Kidney (tissue), 14 donors: ENCODE data around the gene CPSF2. TPM values are rescaled to one million over a fixed set of nuclear protein-coding genes. Genes with fewer than 3 reads are reported as not detected.

Experiments used
- DNase-seq, 5 donors: peaks; one replicate each; pipeline ENCODE4 v3.0.0-alpha.2; 2013 to 2020
- FAIRE-seq: peaks from 2 replicates; lab custom pipeline; 2012; peaks lifted over from hg19 to GRCh38; lab: Jason Lieb, UNC
- H3K27ac ChIP-seq, 2 donors: one replicate each; pipeline ENCODE4 v1.7.0; 2013; ENCODE audit warnings: low read depth in 2 of 2, low read length in 2 of 2, inconsistent platforms in 1 of 2
- H3K27me3 ChIP-seq: one replicate; pipeline ENCODE4 v1.7.1; 2013; ENCODE audit warnings: low read length, inconsistent platforms; ENCODE audit not compliant: control insufficient read depth, insufficient read depth
- H3K36me3 ChIP-seq, 3 donors: one replicate each; pipeline versions ENCODE4 v1.7.0 to v1.7.1; 2013; ENCODE audit warnings: low read length in 3 of 3, control low read depth in 1 of 3, inconsistent platforms in 1 of 3; ENCODE audit not compliant: insufficient read depth in 3 of 3, control insufficient read depth in 2 of 3
- H3K4me1 ChIP-seq, 3 donors: one replicate each; pipeline versions ENCODE4 v1.7.0 to v1.7.1; 2013; ENCODE audit warnings: low read length in 3 of 3, inconsistent platforms in 1 of 3, low read depth in 1 of 3; ENCODE audit not compliant: control insufficient read depth in 2 of 3, insufficient read depth in 2 of 3
- H3K4me3 ChIP-seq, 3 donors: one replicate each; pipeline versions ENCODE4 v1.7.0 to v1.8.1; 2013; ENCODE audit warnings: low read length in 3 of 3, control low read depth in 1 of 3, inconsistent platforms in 1 of 3
- H3K9ac ChIP-seq, 3 donors: one replicate each; pipeline versions ENCODE4 v1.7.0 to v1.7.1; 2013; ENCODE audit warnings: low read length in 3 of 3, control low read depth in 1 of 3, inconsistent platforms in 1 of 3
- H3K9me3 ChIP-seq, 3 donors: one replicate each; pipeline versions ENCODE4 v1.7.0 to v1.7.1; 2013; ENCODE audit warnings: low read length in 3 of 3, control low read depth in 1 of 3, inconsistent platforms in 1 of 3; ENCODE audit not compliant: control insufficient read depth in 2 of 3, insufficient read depth in 1 of 3
- intact Hi-C: fragments of 100-400 bp; cut with DNase I; formaldehyde crosslinking; loops from one replicate; pipeline ENCODE4 v1.11.1; 2022
- polyA plus RNA-seq: library from polyadenylated mRNA; stranded (reverse); fragments of 350-450 nt; fragmentation: Illumina TruSeq; extraction: RNeasy Lipid Tissue Mini Kit (QIAGEN cat#74804); gene quantifications from one replicate; pipeline ENCODE4 v1.2.3, GENCODE V29; 2014; ENCODE audit warnings: low read depth, low replicate concordance; ENCODE audit not compliant: insufficient read depth
- total RNA-seq: library from RNA; stranded (reverse); fragmentation: NEBNext Ultra II Directional; extraction: Animal tissue kit (Norgen Biotek cat#: 25700); gene quantifications from one replicate; pipeline ENCODE4 v1.2.1, GENCODE V29; 2021
- TF ChIP-seq, protein P1 (sequence below): IDR thresholded peaks from 3 replicates; pipeline ENCODE4 v1.5.1; 2012; ENCODE audit warnings: mild to moderate bottlenecking, moderate library complexity, borderline replicate concordance; ENCODE audit not compliant: insufficient read depth; ENCODE audit errors: extremely low read depth
- donor health status: control.
- donor health status: control.
- donor health status: control.
- donor health status: control.
- donor health status: control.
- donor health status: DM: yes; HTN: yes; CAD: no.
- donor health status: Normal renal cell carcinoma (clear cell type).

The CPSF2 gene
- total and polyA plus RNA-seq, 2 donors from 2014 or later: 12.3 to 51.6 TPM

GRCh38 chr14:92108345-92109254, 13.2 kb upstream of the CPSF2 start:
- Histone ChIP-seq H3K27me3 (no peaks in the 10 kb centered on the region), H3K9me3 (no peaks in the 10 kb centered on the region), H3K4me3 (peak overlapping the region in 1 of 3 donors; percentile 42), H3K36me3 (no peaks in the 10 kb centered on the region), H3K4me1 (peaks cover 0 to 5% (median 3%) of the 10 kb centered on the region in 3 donors), H3K9ac (no peak overlapping the region), H3K27ac (no peak overlapping the region)
- TF ChIP-seq, protein P1, sequence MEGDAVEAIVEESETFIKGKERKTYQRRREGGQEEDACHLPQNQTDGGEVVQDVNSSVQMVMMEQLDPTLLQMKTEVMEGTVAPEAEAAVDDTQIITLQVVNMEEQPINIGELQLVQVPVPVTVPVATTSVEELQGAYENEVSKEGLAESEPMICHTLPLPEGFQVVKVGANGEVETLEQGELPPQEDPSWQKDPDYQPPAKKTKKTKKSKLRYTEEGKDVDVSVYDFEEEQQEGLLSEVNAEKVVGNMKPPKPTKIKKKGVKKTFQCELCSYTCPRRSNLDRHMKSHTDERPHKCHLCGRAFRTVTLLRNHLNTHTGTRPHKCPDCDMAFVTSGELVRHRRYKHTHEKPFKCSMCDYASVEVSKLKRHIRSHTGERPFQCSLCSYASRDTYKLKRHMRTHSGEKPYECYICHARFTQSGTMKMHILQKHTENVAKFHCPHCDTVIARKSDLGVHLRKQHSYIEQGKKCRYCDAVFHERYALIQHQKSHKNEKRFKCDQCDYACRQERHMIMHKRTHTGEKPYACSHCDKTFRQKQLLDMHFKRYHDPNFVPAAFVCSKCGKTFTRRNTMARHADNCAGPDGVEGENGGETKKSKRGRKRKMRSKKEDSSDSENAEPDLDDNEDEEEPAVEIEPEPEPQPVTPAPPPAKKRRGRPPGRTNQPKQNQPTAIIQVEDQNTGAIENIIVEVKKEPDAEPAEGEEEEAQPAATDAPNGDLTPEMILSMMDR: no peak
- intact Hi-C loops: no loop called here
- DNase-seq (peak in 4 of 5 donors; percentile 32 to 67 (median 46)), FAIRE-seq (no peak)

DNA sequence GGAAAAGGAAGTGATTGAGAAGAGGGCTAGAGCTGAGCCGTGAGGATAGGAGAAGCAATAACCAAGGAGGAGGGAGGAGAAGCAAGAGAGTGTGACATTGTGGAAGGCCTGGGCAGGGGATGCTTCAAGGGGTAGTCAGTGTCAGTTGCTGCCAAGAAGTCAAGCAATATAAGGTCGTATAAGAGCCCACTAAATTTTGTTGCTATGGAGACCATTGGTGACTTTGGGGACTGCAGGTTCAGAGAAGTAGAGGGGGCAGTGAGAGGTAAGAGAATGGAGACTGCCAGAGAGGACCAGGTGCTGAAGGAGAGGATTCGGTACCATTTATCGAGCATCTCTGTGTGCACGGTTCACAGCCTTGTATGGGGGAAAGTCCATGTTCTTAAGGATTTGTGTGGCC, 12.3 kb upstream of the CPSF2 start:
- Histone ChIP-seq H3K27me3 (no peaks in the 10 kb centered on the region), H3K4me3 (no peak overlapping the region), H3K4me1 (peaks cover 0 to 3% (median 3%) of the 10 kb centered on the region in 3 donors), H3K9me3 (no peaks in the 10 kb centered on the region), H3K9ac (no peak overlapping the region), H3K36me3 (no peaks in the 10 kb centered on the region), H3K27ac (no peak overlapping the region)
- no peak for DNase-seq
- intact Hi-C loops: no loop called here
- TF ChIP-seq, protein P1: no peak
- no peak for FAIRE-seq

GRCh38 chr14:92121207-92121669, 531 bp upstream of the CPSF2 start:
- H3K4me3 ChIP-seq: peak overlapping the region; percentile 90 to 99 (median 94)
- peak overlapping the region; percentile 96 for H3K27ac ChIP-seq
- H3K36me3 ChIP-seq: peaks cover 0 to 12% (median 4%) of the 10 kb centered on the region in 3 donors
- intact Hi-C loops: no loop called here
- TF ChIP-seq, protein P1: no peak
- H3K27me3 ChIP-seq: no peaks in the 10 kb centered on the region
- peak in 2 of 5 donors; percentile 64 to 85 for DNase-seq
- peak overlapping the region; percentile 84 to 97 (median 87) for H3K9ac ChIP-seq
- H3K4me1 ChIP-seq: peaks cover 0 to 2% (median 0%) of the 10 kb centered on the region in 3 donors
- FAIRE-seq: no peak
- no peaks in the 10 kb centered on the region for H3K9me3 ChIP-seq
